WERI-Rb-1 (cell line): Measurements from ENCODE around the gene ARID1B.

Experiments
- DNase-seq: peaks from one replicate; pipeline ENCODE4 v3.0.0-alpha.2; 2020
- H3K27ac ChIP-seq: fragments of 250-450 bp; sonication (Bioruptor Pico); 2 replicates; pipeline ENCODE4 v1.5.1; 2020; ENCODE audit warnings: mild to moderate bottlenecking, moderate library complexity
- H3K27me3 ChIP-seq: fragments of 250-450 bp; sonication (Bioruptor Pico); 2 replicates; pipeline ENCODE4 v1.5.1; 2021; ENCODE audit warnings: mild to moderate bottlenecking, low read depth, moderate library complexity; ENCODE audit not compliant: insufficient read depth, severe bottlenecking
- H3K36me3 ChIP-seq: fragments of 250-450 bp; sonication (Bioruptor Pico); 2 replicates; pipeline ENCODE4 v1.5.1; 2020; ENCODE audit warnings: mild to moderate bottlenecking, moderate library complexity
- H3K4me3 ChIP-seq: 2 replicates; pipeline ENCODE4 v1.5.1; 2011; ENCODE audit warnings: low read depth, mild to moderate bottlenecking, control low read depth, low read length
- H3K9me3 ChIP-seq: fragments of 250-450 bp; sonication (Bioruptor Pico); 2 replicates; pipeline ENCODE4 v1.5.1; 2021; ENCODE audit warnings: mild to moderate bottlenecking, moderate library complexity; ENCODE audit not compliant: severe bottlenecking
- TF ChIP-seq, protein P1 (sequence below): IDR thresholded peaks from 2 replicates; pipeline ENCODE4 v1.5.1; 2011; ENCODE audit warnings: low read depth, mild to moderate bottlenecking, control low read depth, inconsistent platforms, low read length

ARID1B gene

DNA sequence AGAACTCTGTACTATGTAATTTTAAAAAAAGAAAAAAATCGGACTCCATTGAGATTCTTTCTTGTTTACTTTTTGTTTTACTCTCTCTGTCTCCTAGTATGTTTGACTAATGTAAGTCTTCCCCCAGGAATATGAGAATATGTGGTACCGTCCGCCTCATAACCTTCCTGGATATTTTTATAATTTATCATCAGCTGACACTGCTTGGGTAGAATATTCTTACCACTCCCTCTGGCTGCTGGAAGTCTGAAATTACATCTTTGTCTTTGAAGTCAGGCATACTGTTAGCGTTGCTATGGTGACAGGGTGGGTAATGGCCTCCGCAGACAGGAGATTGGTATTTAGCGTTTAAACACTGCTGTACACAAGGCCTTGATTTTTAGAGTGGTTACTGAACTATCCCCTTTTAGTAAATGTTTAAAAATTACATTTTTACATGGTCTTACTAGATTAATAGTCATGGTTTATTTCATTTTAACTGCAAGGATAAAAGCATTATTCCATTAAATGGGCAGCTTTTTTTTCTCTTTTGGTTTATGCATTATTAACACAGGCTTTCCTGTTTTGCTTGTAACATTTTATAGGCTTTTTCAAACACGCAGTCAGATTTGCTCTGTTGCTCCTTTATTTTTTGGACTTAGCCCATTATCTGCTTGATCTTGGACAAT lies 176.4 kb downstream of the ARID1B start:
- H3K36me3 ChIP-seq = peaks cover 6% of the 10 kb centered on the region; the same call in 1 of the 2 replicates
- no peak overlapping the region for H3K27ac ChIP-seq
- TF ChIP-seq, protein P1, sequence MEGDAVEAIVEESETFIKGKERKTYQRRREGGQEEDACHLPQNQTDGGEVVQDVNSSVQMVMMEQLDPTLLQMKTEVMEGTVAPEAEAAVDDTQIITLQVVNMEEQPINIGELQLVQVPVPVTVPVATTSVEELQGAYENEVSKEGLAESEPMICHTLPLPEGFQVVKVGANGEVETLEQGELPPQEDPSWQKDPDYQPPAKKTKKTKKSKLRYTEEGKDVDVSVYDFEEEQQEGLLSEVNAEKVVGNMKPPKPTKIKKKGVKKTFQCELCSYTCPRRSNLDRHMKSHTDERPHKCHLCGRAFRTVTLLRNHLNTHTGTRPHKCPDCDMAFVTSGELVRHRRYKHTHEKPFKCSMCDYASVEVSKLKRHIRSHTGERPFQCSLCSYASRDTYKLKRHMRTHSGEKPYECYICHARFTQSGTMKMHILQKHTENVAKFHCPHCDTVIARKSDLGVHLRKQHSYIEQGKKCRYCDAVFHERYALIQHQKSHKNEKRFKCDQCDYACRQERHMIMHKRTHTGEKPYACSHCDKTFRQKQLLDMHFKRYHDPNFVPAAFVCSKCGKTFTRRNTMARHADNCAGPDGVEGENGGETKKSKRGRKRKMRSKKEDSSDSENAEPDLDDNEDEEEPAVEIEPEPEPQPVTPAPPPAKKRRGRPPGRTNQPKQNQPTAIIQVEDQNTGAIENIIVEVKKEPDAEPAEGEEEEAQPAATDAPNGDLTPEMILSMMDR = no peak
- no peak for DNase-seq
- H3K4me3 ChIP-seq = no peak overlapping the region
- H3K9me3 ChIP-seq = no peaks in the 10 kb centered on the region
- no peaks in the 10 kb centered on the region for H3K27me3 ChIP-seq

DNA sequence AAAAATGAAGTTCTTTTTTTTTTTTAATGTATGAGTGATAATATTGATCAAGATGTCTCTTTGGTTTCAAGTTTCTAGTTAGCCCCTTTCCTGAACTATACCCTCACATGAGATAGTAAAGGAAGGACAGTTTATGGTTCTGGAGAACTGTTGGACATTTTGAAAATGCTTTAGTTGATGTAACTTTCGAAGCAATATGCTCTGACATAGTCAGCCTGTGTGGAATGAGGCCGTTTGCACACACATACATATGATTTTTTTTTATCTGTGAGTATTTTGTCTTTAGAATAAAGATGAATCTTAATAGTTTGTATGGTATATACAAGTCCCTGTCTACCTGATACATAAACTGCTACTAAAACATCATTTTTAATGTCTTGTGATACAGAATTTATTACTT lies 177.0 kb downstream of the ARID1B start:
- Histone ChIP-seq H3K9me3 (no peaks in the 10 kb centered on the region), H3K36me3 (peaks cover 6% of the 10 kb centered on the region; the same call in 1 of the 2 replicates), H3K4me3 (no peak overlapping the region), H3K27ac (no peak overlapping the region), H3K27me3 (no peaks in the 10 kb centered on the region)
- DNase-seq = no peak
- TF ChIP-seq, protein P1 = no peak

DNA sequence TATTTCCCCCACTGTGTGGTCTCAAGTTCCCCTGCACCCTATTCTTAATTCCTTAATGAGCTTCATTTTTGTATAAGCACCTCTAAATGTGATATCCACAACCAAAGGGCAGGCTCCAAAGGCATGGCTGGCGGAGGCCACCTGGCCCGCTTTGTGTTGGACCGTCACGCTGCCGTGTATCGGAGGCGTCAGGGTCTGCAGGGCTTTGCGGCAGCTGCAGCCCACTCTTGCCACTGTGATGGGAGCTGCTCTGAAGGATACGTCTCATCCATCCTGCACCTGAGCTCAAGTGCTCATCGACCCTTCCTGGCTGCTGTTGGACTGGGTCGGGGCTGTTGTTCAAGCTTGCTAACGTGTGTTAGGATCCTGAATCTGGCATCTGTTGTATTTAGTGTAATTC lies 177.6 kb downstream of the ARID1B start:
- TF ChIP-seq, protein P1 = no peak
- H3K27ac ChIP-seq = no peak overlapping the region

DNA sequence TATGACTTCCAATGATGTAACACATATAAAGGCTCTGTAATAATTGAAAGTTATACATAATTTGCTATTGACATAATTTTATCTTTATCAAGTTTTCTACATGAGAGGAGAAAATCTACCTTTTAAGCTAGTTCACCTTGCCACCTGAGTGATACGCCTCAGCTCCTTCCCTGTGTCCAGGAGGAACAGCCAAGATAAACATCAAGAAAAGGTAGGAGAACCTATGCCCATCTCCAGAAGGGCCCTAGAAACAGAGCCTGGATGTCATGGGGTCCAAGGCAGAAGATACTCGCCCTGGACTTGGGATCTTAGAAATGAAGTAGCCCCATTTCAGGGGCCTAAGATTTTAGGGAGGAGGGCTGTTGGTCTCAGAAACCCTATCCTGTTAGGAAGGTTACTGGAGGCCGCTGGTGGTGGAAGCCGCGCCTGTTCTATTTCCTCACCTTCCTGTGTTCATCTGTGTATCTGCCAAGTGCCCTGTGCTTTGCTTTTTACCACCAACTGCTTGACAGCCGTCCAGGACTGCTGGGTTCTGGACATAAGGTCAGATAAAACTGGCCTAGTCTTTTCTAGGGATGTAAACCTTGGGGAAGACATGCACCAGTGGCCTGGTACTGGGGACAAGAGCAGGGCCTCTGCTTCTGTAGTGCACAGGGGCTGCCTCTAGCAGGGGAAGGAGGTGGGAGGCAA lies 178.5 kb downstream of the ARID1B start:
- TF ChIP-seq, protein P1 = no peak
- peaks cover 6% of the 10 kb centered on the region; the same call in 1 of the 2 replicates for H3K36me3 ChIP-seq
- H3K27ac ChIP-seq = no peak overlapping the region
- H3K27me3 ChIP-seq = no peaks in the 10 kb centered on the region
- no peaks in the 10 kb centered on the region for H3K9me3 ChIP-seq
- H3K4me3 ChIP-seq = no peak overlapping the region
- no peak for DNase-seq

More for the DNA sequence above, 177.6 kb downstream of the ARID1B start:
- Histone ChIP-seq H3K4me3 (no peak overlapping the region), H3K36me3 (peaks cover 6% of the 10 kb centered on the region; the same call in 1 of the 2 replicates), H3K9me3 (no peaks in the 10 kb centered on the region), H3K27me3 (no peaks in the 10 kb centered on the region)
- no peak for DNase-seq

DNA sequence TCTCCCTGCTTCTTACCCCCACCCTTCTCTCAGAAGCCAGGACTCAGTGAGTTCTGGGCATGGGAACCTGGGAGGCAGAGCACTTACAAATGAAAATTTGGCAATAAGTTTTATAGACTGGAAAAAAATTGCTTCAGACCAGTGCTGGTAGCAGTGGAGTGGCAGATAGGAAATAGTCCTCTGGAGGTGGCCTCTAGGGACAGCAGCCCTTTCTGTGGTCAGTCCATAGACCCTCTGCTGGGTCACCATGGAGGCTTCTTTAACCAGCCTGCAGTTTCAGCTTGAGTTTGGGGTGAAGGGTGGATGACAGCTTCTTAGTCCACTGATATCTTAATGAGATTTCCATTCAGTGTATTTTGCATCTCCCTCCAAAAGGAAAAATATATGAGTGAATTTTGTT lies 179.1 kb downstream of the ARID1B start:
- TF ChIP-seq, protein P1 = no peak
- Histone ChIP-seq H3K36me3 (peaks cover 6% of the 10 kb centered on the region; the same call in 1 of the 2 replicates), H3K9me3 (no peaks in the 10 kb centered on the region), H3K27me3 (no peaks in the 10 kb centered on the region), H3K4me3 (no peak overlapping the region), H3K27ac (no peak overlapping the region)
- no peak for DNase-seq
